ENCODE measurements around the gene MYH14.

- TF ChIP-seq CTCF (IDR thresholded peaks at IDR 0.05; ENCODE audit: insufficient read depth, low read depth, low read length): no peak
- peak; percentile 15 for TF ChIP-seq EZH2 (IDR thresholded peaks at IDR 0.05; ENCODE audit: insufficient read depth, low read length)
These were observed 128.5 kb downstream of the MYH14 start for GRCh38 chr19:50331994-50332243.
